ENCODE measurements around the gene REN.

Gene REN

DNA sequence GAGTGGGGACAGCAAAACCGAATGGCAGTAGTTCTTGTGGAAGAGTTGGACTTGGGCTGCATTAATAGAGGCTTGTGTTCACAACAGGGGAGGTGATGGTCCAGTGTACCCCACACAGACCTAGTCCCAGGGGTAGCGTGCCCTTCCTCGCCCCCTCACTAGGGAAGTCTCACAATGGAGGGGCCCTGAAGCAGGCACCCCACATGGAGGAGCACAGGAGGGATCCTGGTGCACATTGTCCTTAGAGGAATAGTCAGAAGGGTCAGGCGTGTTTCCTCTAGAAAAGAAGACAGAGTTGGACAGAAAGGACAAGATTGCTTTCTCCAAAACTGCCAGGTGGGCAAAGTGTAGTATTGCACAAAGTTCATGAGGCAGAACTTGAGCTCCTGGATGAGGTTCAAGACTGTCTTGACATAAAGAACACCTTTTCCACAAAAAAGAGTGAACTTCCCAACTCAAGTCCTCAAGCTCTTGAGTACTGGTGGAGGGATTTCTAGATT lies 37.6 kb downstream of the REN start:
- POLR2A ChIA-PET (ENCODE audit: low non-redundant PET), result no interaction called here
- TF ChIP-seq, protein P1, sequence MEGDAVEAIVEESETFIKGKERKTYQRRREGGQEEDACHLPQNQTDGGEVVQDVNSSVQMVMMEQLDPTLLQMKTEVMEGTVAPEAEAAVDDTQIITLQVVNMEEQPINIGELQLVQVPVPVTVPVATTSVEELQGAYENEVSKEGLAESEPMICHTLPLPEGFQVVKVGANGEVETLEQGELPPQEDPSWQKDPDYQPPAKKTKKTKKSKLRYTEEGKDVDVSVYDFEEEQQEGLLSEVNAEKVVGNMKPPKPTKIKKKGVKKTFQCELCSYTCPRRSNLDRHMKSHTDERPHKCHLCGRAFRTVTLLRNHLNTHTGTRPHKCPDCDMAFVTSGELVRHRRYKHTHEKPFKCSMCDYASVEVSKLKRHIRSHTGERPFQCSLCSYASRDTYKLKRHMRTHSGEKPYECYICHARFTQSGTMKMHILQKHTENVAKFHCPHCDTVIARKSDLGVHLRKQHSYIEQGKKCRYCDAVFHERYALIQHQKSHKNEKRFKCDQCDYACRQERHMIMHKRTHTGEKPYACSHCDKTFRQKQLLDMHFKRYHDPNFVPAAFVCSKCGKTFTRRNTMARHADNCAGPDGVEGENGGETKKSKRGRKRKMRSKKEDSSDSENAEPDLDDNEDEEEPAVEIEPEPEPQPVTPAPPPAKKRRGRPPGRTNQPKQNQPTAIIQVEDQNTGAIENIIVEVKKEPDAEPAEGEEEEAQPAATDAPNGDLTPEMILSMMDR (conservative IDR thresholded peaks at IDR 0.05; ENCODE audit: low read depth), result no peak
- H3K27ac ChIP-seq, result peak overlapping the region; percentile 89
- CTCF ChIA-PET, result interaction anchor here (0.5 to 5.5 kb wide), 25 partner anchors 8 to 291 kb away, joined by 3 to 163 read pairs (median 7); partner anchors contain the start of genes SNRPE and SOX13
- DNase-seq (ENCODE audit: low spot score), result no peak

DNA sequence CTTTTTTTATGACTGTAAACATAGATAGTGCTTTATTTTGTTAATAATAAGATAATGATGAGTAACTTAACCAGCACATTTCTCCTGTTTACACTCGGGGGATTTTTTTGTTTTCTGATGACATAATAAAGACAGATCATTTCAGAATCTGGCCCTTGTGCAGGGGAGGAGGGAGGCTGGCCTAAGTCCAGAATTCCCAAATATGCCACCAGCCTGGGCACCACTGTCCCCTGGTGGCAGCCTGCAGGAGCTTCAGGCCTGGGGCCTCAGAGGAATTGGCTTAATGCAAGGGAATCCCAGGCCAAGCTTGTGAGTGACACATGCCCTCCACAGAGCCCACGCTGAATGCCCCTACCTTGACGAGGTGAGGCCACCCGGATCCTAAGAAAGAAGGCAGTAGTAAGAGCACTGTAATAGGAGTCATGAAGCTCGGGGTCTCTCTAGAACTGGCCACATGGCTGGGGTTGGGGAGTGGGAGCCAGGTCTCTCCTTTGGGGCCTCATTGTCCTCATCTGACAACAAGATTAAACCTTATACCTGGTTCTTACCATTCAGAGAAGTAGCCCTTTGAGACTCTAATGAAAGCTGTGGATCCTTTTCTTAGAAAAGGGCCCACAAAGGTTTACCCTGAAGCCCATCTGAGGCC lies 38.4 kb downstream of the REN start:
- ChIA-PET CTCF (interaction anchor here (0.6 to 5.5 kb wide), 34 partner anchors 9 to 329 kb away, joined by 3 to 163 read pairs (median 5); partner anchors contain the start of genes SNRPE and SOX13), POLR2A (ENCODE audit: low non-redundant PET) (interaction anchor here (0.6 to 0.8 kb wide), 2 partner anchors 256 to 308 kb away, joined by 3 read pairs; no protein-coding TSS in a partner anchor)
- peak; percentile 93 for DNase-seq (ENCODE audit: low spot score)

DNA sequence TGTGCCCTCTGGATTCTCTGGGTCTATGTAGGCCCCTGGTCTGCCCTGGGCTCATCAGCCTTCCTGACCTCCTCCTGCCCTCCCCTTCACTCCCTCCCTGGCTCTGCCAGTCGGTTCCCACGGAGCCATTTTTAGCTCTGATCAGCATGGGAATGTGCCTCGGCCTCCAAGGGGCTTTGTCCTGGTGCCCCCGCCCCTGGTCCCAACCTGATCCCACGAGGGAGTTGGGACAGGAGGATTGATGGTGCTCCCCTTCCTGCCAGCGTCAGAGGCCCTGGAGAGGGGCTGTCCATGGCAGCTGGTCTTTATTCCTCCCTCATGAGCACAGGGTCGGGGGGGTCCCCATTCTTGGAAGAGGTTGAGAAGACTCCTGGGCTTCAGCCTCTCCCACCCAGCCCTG lies 39.2 kb downstream of the REN start:
- ChIA-PET POLR2A (ENCODE audit: low non-redundant PET) (no interaction called here), CTCF (interaction anchor here (0.5 to 5.5 kb wide), 11 partner anchors 11 to 1001 kb away, joined by 3 to 163 read pairs (median 7); partner anchors contain the start of gene SOX13)
- DNase-seq (ENCODE audit: low spot score), result no peak
- peak overlapping the region; percentile 39 for H3K27ac ChIP-seq
- TF ChIP-seq, protein P1 (conservative IDR thresholded peaks at IDR 0.05; ENCODE audit: low read depth), result no peak

More for the DNA sequence above, 38.4 kb downstream of the REN start:
- H3K27ac ChIP-seq, result peak overlapping the region; percentile 50
- TF ChIP-seq, protein P1 (conservative IDR thresholded peaks at IDR 0.05; ENCODE audit: low read depth), result peak; percentile 97

DNA sequence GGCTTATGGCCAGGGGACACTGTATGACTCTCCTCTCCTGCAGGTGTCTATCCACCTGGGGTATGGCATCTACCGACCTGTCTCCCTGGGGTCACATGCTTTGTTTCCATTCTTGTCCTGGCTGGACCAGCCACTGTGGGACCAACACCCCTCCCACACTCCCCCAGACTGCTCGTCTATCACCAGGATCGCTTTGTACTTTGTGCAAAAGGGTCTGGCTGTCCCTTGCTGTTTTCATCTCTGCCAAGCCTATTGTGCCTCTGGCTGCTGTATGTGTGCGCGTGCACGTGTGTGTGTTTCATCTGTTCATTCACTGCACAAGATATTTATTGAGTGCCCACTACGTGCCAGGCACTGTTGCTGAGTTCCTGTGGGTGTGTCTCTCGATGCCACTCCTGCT lies 39.8 kb downstream of the REN start:
- peak overlapping the region; percentile 39 for H3K27ac ChIP-seq
- CTCF ChIA-PET, result interaction anchor here (0.5 to 5.5 kb wide), 5 partner anchors 52 to 1027 kb away, joined by 3 to 163 read pairs (median 4); partner anchors contain the start of gene SOX13
- no peak for DNase-seq (ENCODE audit: low spot score)
- POLR2A ChIA-PET (ENCODE audit: low non-redundant PET), result no interaction called here
- TF ChIP-seq, protein P1 (conservative IDR thresholded peaks at IDR 0.05; ENCODE audit: low read depth), result no peak

DNA sequence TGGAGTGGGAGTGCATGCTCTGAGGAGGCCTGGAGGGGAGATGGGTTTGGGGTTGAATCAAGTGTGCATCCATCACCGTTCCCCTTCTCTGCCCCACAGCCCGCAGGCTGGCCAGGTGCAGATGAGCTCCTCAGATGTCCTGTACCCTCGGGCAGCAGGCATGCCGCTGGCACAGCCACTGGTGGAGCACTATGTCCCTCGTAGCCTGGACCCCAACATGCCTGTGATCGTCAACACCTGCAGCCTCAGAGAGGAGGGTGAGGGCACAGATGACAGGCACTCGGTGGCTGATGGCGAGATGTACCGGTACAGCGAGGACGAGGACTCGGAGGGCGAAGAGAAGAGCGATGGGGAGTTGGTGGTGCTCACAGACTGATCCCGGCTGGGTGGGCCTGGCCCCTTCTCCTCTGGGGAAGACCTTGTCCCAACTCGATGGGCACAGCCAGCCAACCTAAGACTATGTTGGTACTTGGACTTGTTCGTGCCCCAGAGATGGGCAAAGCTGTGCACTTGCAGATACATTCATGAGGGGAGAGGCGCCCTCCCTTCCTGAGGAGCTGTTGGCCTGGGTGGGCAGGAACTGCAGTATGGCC lies 40.3 kb downstream of the REN start:
- CTCF ChIA-PET, result interaction anchor here (0.6 to 2.9 kb wide), 4 partner anchors 252 to 1027 kb away, joined by 3 to 13 read pairs (median 3); no protein-coding TSS in a partner anchor
- peak overlapping the region; percentile 39; the same call in 1 of the 2 replicates for H3K27ac ChIP-seq
- POLR2A ChIA-PET (ENCODE audit: low non-redundant PET), result no interaction called here
- DNase-seq (ENCODE audit: low spot score), result no peak
- TF ChIP-seq, protein P1 (conservative IDR thresholded peaks at IDR 0.05; ENCODE audit: low read depth), result no peak

DNA sequence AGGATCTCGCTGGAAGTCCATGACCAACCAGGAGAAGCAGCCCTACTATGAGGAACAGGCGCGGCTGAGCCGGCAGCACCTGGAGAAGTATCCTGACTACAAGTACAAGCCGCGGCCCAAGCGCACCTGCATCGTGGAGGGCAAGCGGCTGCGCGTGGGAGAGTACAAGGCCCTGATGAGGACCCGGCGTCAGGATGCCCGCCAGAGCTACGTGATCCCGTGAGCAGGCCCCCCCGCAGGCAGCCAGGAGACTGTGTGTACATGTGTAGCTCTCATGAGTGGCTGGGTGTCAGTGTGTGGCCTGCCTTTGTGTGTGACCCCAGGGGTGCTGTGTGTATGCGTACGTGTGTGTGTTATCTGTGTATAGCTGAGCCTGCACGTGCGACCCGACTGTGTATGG lies 41.5 kb downstream of the REN start:
- TF ChIP-seq, protein P1 (conservative IDR thresholded peaks at IDR 0.05; ENCODE audit: low read depth), result no peak
- H3K27ac ChIP-seq, result no peak overlapping the region
- ChIA-PET CTCF (interaction anchor here (0.6 to 2.9 kb wide), 3 partner anchors 18 to 1290 kb away, joined by 3 to 13 read pairs (median 4); no protein-coding TSS in a partner anchor), POLR2A (ENCODE audit: low non-redundant PET) (no interaction called here)
- no peak for DNase-seq (ENCODE audit: low spot score)

Measured in RWPE1 (cell line).